ENCODE results near the gene RXFP2.

Gene RXFP2

DNA sequence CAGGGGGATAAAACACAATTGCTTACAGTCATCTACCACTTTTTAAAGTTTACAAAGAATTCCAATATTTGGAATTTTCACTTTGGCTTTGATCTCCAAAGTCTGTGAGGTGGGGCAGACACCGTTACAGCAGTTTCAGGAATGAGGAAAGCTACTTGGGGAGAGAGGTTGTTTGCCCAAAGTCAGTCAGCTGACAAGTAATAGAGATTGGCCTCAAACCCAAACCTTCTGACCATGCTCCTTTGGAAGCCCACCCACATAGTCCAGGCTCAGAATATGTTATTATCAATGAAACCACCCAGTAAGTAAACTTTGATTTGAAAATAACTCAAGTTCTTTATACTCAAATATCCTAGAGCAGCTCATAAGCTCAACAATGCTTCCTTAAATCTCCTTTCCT is 29.0 kb downstream of the RXFP2 start:
- DNase-seq: no peak

DNA sequence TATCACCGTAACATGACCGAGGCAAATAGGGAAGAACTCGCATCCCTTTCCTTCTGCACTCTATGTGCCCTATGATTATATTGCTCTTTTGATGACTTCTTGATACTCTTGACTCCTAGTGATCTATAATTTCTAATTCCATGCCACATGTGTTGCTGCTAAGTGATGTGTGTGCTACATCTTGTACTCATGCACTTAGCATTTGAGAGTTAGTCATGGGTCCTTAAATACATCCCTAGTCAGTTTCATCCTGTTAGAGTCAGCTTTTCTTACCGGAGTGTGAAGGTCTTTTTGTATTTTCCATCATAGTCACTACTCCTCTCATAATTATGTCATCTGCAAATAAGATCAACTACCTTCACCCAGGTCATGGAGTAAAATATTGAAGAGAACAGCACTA is 30.2 kb downstream of the RXFP2 start:
- DNase-seq: no peak

DNA sequence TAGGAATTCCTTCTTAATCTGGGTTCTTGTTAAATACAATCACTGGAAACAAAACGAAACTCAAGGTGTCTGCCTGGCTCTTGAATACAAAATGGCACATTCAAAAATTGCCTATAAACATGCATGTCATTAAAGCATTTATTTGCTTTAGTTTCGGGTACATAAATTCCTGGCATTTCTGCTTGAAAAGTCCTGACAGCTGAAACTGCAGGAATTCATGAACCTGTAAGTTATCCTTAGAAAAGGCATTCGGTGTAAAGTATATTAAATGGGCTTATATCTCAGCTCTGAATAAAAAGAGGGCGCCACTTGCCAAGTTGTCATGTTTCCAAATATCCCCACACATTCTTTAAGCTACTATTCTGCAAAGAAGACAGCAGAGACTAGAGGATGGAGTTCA is 32.9 kb downstream of the RXFP2 start:
- no peak for DNase-seq

DNA sequence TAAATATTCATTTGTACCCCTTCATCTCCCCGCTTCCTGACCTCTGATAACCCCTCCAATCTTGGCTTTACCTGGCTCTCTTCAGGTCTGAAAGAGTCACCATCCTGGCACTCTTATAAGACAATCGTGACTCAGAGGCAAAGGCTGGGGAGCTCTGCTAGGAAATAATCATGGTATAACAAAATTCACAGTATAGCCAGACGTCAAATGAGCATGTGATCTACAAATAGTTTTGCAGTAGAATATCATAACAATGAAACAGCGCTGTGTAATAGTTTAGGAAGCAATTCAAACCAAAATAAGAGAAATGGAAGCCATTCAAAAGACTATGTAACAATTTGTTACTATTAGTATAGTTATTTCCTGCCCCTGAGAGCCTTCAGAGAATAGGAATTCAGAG is 34.2 kb downstream of the RXFP2 start:
- no peak for DNase-seq

DNA sequence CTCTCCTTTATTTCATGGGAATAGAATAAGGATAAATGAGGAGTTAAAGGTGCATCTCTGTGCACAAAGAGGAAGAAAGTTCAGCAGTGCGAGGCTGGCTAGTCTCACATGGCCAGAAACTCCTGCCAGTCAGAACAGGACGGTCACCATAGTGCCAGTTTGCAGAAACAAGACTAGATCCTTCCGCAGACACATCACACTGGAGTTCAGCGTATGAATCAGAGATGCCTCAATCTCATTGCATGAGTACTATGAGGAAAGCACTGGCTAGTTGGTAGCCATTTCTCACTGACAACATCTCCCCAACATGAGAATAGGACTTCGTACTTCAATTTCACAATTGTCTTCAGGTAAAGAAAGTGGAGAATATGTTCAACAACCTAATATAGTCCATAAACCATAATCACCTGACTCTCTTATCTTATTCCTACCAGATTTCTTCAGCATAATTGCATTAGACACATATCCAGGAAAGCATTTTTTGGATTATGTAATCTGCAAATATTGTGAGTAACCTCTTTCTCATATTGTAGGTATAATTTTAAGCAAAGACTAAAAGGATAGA is 34.9 kb downstream of the RXFP2 start:
- no peak for DNase-seq

DNA sequence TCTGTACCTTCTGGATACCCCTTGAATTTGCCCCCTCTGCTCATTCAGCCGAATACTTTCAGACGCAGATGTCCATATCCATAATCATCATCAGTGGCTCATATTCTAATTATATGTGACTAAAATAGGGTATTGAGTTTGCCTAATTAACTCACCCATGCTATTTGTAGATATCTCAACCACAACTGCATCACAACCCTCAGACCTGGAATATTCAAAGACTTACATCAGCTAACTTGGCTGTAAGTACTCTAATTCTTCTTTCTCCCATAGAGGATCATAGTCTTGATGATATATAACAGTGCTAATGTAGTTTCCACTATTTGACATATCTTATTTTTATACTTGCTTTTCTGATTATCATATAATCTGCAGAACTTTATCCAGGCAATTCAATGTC is 35.8 kb downstream of the RXFP2 start:
- no peak for DNase-seq

DNA sequence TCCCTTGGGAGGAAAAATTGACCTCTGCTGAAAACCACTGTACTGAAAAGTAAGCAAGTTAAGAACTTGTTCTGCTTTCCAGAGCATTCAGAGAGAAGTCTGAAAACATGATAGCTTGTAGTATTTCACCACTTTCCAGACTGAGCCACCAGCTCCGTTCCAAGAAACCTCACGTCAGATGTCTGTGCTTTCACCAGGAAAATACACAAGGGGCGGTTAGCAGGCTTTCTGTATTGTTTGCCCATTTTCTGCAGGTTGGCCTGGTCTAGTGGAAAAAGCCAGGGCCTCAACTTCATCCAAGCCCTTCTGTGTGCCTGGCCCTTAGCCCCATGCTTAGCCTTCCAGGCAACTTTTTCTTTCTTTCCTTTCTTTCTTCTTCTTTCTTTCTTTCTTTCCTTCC is 36.4 kb downstream of the RXFP2 start:
- DNase-seq: no peak

DNA sequence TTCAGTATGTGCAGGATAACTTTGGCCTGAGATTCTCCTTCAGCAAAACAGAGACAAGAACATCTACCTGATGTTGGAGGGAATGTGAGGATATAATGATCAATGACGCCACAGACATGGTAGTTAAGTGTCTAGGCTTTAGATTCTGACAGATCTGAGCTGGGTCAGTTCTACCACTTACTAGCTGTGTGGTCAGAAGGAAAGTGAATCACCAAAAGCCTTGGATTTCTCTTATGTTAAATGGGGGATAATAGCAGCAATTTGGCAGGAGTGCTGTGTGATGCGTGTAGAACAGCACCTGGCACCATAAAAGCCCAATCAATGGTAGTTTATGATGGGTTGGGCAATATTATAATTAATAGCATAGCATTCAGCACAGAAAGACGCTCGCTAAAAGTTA is 41.7 kb downstream of the RXFP2 start:
- no peak for DNase-seq

DNA sequence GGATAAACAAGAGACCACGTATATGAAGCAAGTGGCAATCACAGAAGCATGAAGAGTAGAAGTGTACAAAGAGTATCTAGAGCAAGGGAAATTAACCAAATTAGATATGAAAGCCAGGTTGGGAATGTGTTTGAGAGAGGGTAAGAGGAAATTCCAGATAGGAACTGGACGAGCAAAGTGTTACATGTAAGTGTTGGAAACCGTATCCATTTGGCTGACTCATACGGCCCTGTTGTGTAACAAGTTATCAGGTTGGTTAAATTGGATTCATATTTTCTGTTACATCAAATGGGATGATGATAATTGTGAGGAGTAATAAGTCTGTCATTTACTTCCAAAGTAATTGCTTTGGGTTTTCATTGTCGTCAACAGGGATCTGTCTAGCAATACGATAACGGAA is 46.7 kb downstream of the RXFP2 start:
- no peak for DNase-seq

DNA sequence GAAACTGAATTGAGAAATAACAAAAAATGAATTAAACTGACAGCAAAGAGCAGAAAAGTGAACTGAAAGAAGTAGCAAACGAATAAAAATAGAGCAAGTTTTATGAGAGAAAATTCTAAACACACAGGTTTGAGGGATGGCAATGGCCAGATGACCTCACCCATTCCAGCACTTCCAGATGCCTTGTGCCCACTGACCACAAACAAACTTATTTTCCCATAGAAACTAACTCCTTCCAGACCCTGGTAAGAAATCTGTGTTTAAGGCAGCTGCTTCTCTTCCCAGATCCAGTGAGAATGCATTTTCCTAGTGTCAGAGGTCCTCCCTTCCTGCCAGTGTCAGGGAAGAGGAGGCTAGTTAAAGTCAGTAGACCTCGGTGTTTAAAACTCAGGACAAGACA is 51.7 kb downstream of the RXFP2 start:
- no peak for DNase-seq

DNA sequence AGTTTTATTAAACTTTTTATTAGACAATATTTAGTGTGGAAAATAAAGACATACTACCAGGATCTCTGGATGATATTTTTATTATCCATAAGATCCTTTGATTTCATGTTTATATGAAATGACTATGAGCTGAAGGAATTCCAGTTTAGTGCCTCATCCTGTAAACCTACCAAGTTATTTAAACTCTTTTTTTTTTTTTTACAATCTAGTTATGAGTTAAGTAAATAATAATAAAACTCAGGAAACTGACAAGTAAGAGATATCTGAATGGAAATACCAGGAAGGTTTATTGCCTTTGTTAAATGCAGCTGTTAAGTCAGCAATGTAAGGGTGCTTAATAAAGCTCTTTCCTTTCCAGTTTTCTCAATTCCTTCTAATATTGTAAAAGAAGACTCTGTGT is 53.9 kb downstream of the RXFP2 start:
- DNase-seq: no peak

DNA sequence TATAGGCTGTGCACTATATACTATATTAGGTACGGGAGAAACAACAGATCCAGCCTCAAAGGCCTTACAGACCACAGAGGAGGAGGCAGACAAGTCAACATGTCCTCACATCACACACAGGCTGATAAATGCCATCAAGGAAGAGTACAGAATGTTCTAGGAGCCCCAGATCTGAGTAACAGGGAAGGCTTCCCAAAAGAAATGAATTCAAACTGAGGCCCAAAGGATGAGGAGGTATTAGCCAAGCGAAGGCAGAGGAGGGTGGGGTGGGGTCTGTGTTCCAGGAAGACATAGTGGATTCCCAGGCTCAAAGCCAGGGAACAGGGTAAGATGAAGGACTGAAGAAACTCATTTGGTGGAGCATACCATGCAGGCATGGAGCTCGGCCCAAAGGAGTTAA is 55.1 kb downstream of the RXFP2 start:
- no peak for DNase-seq

DNA sequence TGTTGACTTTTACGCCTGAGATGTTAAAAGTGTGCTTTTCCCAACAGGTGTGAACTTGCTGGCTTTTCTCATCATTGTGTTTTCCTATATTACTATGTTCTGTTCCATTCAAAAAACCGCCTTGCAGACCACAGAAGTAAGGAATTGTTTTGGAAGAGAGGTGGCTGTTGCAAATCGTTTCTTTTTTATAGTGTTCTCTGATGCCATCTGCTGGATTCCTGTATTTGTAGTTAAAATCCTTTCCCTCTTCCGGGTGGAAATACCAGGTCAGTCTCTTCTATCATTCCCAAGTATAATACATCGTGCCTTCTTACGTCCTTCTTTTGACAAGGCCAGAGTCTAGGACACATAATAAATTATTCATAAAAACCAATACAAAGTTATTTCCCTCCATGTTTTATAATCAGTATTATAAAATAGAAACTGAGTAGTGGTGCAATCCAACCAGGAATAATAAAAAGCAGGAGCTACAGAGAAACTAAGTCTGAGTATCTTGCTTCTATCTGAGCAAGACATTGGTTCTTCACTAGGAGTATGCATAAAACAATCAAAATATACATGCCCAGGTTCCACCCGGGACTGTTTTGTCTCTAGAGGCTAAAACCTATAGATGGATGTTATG is 57.9 kb downstream of the RXFP2 start:
- DNase-seq: no peak

DNA sequence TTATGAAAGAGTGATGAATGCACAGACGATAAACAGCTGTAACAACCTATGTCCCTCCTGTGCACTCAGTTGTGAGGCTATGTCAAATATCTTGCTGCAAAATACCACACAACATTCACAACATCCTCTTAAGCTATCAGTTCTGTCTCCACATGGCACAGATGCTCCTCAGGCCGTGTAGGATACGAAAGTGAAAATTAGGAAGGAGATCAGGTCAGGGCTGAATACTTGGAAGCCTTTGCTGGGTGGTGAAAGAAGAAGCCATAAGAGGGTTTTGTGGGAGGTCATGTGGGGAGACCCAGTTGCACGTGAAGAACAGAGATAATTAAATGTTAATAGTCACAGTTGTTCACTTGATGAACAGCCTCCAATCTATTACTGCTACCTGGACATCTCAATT is 58.9 kb downstream of the RXFP2 start:
- DNase-seq: no peak

DNA sequence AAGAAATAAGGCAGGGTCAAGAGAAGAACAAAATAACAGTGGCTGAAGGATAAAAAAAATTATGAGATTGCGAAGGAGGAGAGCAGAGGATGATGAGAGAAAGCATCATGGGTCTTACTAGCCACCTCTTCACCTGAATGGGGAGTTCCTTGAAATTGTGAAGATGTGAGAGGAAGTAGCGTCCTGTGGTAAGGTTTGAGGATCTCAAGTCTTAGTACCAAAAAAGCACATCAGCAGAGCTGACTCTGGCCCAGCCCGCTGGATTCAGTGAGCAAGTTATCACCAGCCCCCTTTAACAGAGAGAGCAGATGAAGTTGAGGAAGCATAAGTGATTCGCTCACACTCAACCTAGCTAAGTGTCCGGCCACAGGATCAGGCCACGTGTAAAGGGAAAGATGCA is 61.8 kb downstream of the RXFP2 start:
- DNase-seq: no peak

DNA sequence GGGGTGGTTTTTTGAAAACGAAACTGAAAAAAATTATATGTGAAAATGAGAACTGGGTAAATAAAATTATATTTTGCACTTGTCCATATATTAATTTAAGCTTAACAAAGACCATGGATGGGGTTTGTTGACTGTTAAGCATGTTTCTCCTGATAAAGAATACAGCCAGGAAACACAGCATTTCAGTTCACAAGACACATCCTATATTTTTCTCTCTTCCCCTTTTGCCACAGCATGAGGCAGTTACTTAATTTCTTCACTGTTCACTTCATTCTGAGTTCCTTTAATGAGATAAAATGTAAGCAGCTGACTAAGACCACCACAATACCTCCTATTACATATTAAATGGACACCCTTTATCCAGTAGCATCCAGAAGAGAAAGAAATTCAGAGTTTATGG is 64.0 kb downstream of the RXFP2 start:
- no peak for DNase-seq

DNA sequence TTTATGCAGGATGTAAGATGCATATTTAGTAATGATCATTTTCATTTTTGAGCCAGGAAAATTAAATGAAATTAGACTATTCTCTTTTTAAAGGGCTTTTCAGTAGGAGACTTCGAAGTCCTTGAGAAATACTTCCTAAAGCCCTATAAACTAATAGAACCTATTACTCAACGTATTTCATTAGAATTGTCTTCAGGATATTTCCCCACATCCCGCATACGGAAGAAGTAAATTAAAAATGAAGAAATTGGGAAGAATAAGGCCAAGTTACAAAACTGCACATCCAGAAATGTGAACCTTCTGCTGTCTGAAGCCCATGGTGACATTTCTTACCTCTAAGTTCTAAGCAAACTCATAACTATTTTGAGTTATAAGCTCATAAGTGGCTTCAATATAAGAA is 66.5 kb downstream of the RXFP2 start:
- no peak for DNase-seq

DNA sequence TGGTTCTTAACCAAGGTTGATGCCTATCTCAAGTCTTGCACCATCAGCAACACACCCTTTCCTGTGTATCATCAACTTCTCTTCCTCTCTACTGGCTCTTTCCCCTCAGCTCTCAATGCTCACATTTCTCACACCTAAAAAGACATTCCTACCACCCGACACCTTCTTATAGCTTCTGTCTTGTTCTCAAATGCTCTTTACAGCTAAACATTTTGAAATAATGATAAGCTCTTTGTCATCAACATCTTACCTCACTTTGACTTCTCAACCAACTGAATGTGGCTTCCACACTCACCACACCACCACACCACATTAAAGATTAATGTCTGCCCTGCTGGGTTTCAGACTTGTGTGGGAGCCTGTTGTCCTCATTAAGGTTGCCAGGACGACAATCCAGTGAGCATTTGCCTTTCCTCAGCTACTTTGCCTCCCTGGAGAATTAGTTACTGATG is 67.8 kb downstream of the RXFP2 start:
- DNase-seq: peak; percentile 76

DNA sequence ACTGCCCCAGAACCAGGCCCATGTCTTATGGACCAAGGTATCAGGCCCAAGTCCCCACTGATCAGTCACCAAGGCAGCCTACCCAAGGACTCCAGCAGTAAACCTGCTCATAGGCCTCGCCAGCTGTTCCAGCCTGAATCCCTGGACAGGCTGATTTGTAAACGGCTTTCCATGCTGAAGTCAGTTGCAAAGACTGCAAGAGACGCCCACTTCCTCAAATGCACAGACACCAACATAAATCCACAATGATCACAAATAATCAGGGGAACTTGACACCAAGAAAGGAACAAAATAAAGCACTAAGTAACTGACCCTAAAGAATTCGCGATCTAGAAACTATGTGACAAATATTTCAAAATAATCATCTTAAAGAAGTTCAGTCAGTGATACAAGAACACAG is 75.2 kb downstream of the RXFP2 start:
- no peak for DNase-seq

DNA sequence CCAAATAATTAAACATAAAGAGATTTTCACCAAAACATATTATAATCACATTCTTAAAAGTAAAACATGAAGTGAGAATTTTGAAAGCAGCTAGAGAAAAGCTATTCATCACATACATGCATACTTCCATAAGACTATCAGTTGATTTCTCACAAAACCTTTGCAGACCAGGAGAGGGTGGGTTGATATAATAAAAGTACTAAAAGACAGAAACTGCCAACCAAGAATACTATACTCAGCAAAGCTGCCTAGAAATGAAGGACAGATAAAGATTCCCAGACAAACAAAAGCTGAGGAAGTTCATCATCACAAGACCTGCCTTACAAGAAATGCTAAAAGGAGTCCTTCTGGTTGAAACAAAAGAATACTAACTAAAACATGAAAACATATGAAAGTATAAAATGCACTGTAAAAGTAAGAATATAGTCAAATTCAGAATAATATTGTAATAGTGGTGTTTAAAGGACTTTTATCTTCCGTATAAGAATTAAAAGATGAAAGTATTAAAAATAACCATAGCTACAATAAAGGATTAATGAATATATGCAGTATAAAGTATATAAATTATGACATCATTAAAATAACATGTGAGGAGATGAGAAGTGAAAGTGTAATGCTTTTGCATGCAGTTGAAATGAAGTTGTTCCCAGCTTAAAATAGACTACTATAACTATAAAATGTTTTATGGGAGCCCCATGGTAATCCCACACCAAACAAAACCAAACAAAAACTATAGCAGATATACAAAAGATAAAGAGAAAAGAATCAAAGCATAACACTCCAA is 76.2 kb downstream of the RXFP2 start:
- no peak for DNase-seq

DNA sequence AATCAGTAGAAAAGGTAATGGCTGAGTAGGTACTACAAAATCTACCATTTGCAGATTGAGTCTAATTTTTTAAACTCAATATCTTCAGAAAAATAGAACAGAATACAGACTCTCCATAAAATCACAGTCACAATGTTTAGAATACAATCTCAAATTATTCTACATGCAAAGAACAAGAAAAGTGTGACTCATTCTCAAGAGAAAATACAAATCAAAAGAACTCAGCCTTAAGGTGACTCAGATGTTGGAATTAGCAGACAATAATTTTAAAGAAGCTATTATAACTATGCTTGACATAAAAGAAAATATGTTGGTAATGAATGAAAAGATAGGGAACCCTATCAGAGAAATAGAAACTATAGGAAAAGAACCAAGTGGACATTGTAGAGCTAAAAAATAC is 78.9 kb downstream of the RXFP2 start:
- no peak for DNase-seq

DNA sequence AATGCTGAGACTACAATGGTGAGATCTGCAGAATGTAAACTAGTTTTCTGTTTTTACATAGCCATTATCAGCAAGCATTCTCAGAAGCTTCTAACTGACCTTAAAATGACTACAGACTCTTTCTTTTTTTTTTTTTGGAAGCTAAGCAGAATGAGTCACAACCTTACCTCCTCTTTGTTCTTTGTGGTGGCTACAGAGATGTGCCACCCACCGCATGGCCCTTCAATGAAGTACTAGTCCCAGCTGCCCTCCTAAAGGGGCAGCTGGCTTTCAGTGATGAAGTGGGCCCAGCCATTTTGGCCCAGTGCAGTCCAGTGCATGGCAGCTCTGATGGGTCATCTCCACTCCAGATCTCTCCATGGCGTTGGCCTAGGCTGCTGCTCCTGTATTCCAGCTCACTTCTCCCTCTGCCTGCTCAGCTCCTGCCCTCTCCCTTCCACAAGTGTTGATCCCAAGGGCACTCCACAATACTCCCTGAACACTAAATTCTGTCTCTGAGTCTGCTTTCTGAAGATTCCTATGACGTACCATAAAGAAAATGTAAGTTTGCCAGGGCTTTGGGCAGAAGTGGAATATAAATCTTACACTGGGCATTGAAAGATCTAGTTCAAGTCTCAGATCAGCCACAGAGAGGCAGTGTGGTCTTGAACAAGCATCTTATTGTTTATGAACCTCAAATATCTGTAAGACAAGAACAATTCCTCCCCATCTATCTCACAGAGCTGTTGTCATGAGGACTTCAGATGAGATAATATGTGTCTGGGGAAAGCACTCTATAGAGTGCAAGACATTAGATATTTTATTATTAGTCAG is 85.6 kb downstream of the RXFP2 start:
- DNase-seq: no peak

DNA sequence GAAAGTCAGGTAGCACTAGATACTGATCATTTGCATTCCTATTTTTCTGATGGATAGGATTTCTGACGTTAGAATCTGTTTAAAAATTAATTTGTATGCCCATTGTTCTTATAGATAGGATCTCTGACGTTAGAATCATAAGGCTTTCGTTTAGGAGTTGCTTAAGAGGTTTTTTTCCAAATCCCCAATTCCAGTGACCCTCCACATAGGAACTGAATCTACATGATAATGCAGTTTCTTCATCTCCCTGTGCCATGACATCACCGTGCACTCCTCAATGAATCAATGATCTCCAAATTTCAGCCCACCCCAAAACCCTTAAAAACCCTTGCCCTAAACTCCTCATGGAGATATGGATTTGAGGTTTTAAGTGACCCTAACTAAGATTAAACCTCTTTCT is 87.2 kb downstream of the RXFP2 start:
- no peak for DNase-seq

DNA sequence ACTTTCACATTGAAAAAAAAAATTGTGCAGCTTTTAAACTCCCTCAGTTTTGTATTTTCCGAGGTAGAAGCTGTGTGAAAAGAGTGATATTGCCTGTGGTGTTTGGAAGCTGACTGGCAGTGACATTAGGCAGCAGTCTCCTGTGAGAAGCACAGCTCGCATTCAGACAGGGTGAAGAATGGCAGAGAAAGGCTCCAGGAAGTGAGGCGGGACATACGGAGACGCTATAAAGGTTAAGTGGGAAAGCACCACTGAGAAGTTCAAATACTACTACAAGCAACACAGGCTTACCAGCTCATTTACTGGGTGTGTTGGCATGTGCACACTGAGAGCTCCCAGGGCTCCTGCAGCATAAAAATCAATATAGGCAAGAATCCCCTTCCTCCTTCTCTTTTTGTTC is 88.4 kb downstream of the RXFP2 start:
- no peak for DNase-seq
